Muscle layer of duodenum (tissue), 2 donors: ENCODE data around the gene ZCRB1.

Experiments
- H3K27ac ChIP-seq: one replicate; pipeline ENCODE4 v1.7.0; 2013; ENCODE audit warnings: mild to moderate bottlenecking, low read length
- H3K27me3 ChIP-seq: one replicate; pipeline ENCODE4 v1.7.0; 2013; ENCODE audit warnings: low read depth, mild to moderate bottlenecking, control low read depth, low read length
- H3K36me3 ChIP-seq, 2 donors: one replicate each; pipeline ENCODE4 v1.7.0; 2013; ENCODE audit warnings: low read length in 2 of 2, control low read depth in 1 of 2, mild to moderate bottlenecking in 1 of 2; ENCODE audit not compliant: insufficient read depth in 2 of 2, control insufficient read depth in 1 of 2
- H3K4me1 ChIP-seq, 2 donors: one replicate each; pipeline ENCODE4 v1.7.0; 2013; ENCODE audit warnings: low read length in 2 of 2, mild to moderate bottlenecking in 2 of 2, control low read depth in 1 of 2, moderate library complexity in 1 of 2; ENCODE audit not compliant: insufficient read depth in 2 of 2, control insufficient read depth in 1 of 2
- H3K4me3 ChIP-seq, 2 donors: one replicate each; pipeline ENCODE4 v1.7.0; 2013; ENCODE audit warnings: low read length in 2 of 2, low read depth in 1 of 2, mild to moderate bottlenecking in 1 of 2
- H3K9me3 ChIP-seq, 2 donors: one replicate each; pipeline ENCODE4 v1.7.0; 2013; ENCODE audit warnings: low read length in 2 of 2, control low read depth in 1 of 2, mild to moderate bottlenecking in 1 of 2; ENCODE audit not compliant: control insufficient read depth in 1 of 2
- donor health status: healthy.

Gene ZCRB1

DNA sequence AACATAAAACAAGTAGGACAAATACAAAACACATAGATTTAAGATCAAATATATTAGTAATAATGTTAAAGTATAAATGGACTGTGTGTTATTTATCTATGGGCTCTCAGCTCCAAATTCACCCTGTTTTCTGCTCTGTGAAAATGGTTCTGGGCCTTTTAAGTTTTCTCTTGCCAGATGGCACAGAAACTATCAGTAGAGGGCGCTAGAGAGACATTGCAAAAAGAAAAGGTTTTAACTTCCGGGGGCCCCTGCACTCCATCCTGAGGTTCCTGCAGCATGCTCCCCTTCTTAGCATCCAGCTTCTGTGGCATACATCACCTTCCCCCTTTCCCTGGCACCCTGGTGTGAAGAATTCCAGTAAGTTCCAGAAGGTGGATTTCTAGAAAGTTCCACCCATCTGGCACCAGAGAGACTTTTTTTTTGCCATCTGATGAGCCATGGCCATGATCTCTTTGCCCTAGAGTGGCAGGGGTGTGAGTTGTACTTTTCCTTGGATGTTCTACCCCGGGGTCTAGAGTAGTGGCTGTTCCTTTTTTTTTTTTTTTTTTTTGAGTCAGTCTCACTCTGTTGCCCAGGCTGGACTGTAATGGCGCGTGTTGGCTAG lies 29.3 kb downstream of the ZCRB1 start:
- H3K36me3 ChIP-seq, result no peaks in the 10 kb centered on the region
- no peaks in the 10 kb centered on the region for H3K9me3 ChIP-seq
- H3K4me1 ChIP-seq, result no peaks in the 10 kb centered on the region
- no peaks in the 10 kb centered on the region for H3K27me3 ChIP-seq
- H3K27ac ChIP-seq, result no peak overlapping the region
- no peak overlapping the region for H3K4me3 ChIP-seq

DNA sequence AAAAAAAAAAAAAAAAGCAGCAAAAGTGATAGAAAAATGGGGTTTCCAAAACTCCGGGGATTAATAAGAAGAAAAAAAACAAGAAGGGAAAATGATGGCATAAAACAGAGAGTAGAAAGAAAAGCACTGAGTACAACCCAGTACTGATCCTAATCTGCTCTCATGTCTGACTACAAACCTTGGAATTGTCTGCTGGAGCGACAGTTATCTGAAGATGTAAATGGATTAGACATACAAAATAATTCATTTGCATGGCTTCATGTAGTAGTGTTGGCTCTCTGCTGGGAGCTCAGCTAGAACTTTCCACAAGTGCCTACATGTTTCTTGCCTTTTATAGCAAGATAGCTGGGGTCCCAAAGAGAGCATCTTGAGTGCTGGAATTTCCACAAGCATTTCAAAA lies 34.2 kb downstream of the ZCRB1 start:
- H3K9me3 ChIP-seq, result no peaks in the 10 kb centered on the region
- no peak overlapping the region for H3K4me3 ChIP-seq
- no peaks in the 10 kb centered on the region for H3K4me1 ChIP-seq
- no peaks in the 10 kb centered on the region for H3K36me3 ChIP-seq
- H3K27me3 ChIP-seq, result no peaks in the 10 kb centered on the region
- no peak overlapping the region for H3K27ac ChIP-seq

DNA sequence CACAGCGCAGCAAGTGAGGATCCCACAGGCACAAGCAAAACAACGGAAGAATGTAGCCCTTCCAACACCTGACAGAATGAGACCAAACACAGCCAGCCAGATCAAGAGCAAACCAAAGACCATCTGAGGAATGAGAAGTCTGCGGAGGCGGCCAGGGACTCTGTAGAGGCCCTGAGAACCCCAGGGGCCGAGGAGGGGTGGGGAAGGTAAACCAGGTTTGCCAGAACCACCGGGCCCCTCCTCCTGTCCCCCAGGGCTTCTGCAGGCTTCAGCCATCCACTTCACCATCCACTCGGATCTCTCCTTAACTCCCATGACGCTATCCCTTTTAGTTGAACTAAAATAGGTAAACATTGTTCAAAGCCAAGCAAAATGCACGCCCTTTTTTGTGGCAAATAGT lies 37.4 kb downstream of the ZCRB1 start:
- Histone ChIP-seq H3K9me3 (no peaks in the 10 kb centered on the region), H3K4me3 (no peak overlapping the region), H3K27me3 (no peaks in the 10 kb centered on the region), H3K27ac (no peak overlapping the region), H3K4me1 (no peaks in the 10 kb centered on the region), H3K36me3 (no peaks in the 10 kb centered on the region)

DNA sequence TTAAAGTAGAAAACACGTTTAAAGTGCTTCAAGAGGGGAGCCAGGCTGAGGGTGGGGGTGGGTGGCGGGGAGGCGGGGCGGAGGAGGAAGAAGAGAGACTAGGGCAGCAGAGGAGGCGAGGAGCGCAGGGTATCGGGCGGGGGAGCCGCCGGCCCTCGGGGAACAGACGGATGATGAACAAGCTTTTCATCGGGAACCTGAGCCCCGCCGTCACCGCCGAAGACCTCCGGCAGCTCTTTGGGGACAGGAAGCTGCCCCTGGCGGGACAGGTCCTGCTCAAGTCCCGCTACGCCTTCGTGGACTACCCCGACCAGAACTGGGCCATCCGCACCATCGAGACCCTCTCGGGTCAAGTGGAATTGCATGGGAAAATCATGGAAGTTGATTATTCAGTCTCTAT lies 39.2 kb downstream of the ZCRB1 start:
- no peaks in the 10 kb centered on the region for H3K9me3 ChIP-seq
- no peak overlapping the region for H3K4me3 ChIP-seq
- no peaks in the 10 kb centered on the region for H3K36me3 ChIP-seq
- no peak overlapping the region for H3K27ac ChIP-seq
- H3K4me1 ChIP-seq, result no peaks in the 10 kb centered on the region
- H3K27me3 ChIP-seq, result no peaks in the 10 kb centered on the region

- H3K9me3 ChIP-seq, result no peaks in the 10 kb centered on the region
- no peak overlapping the region for H3K4me3 ChIP-seq
- no peaks in the 10 kb centered on the region for H3K4me1 ChIP-seq
- H3K27ac ChIP-seq, result no peak overlapping the region
- no peaks in the 10 kb centered on the region for H3K27me3 ChIP-seq
- H3K36me3 ChIP-seq, result no peaks in the 10 kb centered on the region
Observed at GRCh38 chr12:42285431-42285830, 40.5 kb downstream of the ZCRB1 start.

GRCh38 chr12:42284876-42285275 lies 41.0 kb downstream of the ZCRB1 start:
- no peak overlapping the region for H3K27ac ChIP-seq

GRCh38 chr12:42284157-42284556 lies 41.7 kb downstream of the ZCRB1 start:
- no peaks in the 10 kb centered on the region for H3K4me1 ChIP-seq
- no peak overlapping the region for H3K4me3 ChIP-seq
- no peak overlapping the region for H3K27ac ChIP-seq
- no peaks in the 10 kb centered on the region for H3K27me3 ChIP-seq
- no peaks in the 10 kb centered on the region for H3K9me3 ChIP-seq
- no peaks in the 10 kb centered on the region for H3K36me3 ChIP-seq

More at GRCh38 chr12:42284876-42285275, 41.0 kb downstream of the ZCRB1 start:
- no peaks in the 10 kb centered on the region for H3K27me3 ChIP-seq
- H3K4me3 ChIP-seq, result no peak overlapping the region
- H3K36me3 ChIP-seq, result no peaks in the 10 kb centered on the region
- H3K9me3 ChIP-seq, result no peaks in the 10 kb centered on the region
- H3K4me1 ChIP-seq, result no peaks in the 10 kb centered on the region

DNA sequence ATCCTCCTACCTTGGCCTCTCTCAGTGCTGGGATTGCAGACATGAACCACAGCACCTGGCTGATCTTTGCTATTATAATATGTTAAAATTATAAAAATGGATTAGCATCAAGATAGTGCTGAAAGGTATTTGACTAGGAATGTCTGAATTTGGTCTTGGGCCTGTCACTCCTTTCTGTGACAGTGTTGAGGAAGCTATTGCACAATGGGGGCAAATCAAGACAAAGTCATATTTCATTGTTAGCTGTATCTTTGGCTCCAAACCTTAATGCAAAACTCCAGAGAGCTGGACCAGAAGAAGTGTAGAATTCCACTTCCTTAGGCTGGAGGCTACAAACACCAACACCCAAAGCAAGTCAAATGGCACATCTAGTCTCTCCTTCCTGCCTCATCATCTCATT lies 42.2 kb downstream of the ZCRB1 start:
- H3K27ac ChIP-seq, result no peak overlapping the region
- H3K27me3 ChIP-seq, result no peaks in the 10 kb centered on the region
- no peak overlapping the region for H3K4me3 ChIP-seq

DNA sequence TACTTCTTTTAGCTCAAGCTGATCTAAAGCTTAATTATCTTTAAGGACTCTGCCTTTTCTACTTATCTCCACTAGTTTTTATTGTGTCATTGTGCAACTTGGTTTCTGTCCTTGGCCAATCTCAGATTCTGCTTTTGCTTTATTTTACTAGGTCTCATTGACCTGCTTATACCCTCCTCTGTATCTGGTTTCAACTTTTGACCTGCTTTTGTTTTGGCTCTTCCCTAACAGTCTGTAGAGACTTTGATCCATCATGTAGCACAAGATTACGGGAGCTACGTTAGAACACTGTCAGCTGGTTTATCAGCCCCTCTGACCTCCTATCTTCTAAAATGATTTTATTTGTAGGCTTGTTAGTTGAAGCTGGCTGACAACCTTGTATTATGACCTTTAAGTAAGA lies 43.6 kb downstream of the ZCRB1 start:
- Histone ChIP-seq H3K9me3 (no peaks in the 10 kb centered on the region), H3K4me3 (no peak overlapping the region), H3K27ac (no peak overlapping the region), H3K4me1 (no peaks in the 10 kb centered on the region), H3K36me3 (no peaks in the 10 kb centered on the region), H3K27me3 (no peaks in the 10 kb centered on the region)

More for the DNA sequence above, 42.2 kb downstream of the ZCRB1 start:
- Histone ChIP-seq H3K9me3 (no peaks in the 10 kb centered on the region), H3K4me1 (no peaks in the 10 kb centered on the region), H3K36me3 (no peaks in the 10 kb centered on the region)

GRCh38 chr12:42281844-42282243 lies 44.0 kb downstream of the ZCRB1 start:
- no peaks in the 10 kb centered on the region for H3K4me1 ChIP-seq
- H3K4me3 ChIP-seq, result no peak overlapping the region
- no peak overlapping the region for H3K27ac ChIP-seq
- no peaks in the 10 kb centered on the region for H3K9me3 ChIP-seq
- H3K36me3 ChIP-seq, result no peaks in the 10 kb centered on the region
- no peaks in the 10 kb centered on the region for H3K27me3 ChIP-seq

GRCh38 chr12:42281278-42281677 lies 44.6 kb downstream of the ZCRB1 start:
- H3K27ac ChIP-seq, result no peak overlapping the region
- no peaks in the 10 kb centered on the region for H3K9me3 ChIP-seq
- no peaks in the 10 kb centered on the region for H3K4me1 ChIP-seq
- no peaks in the 10 kb centered on the region for H3K36me3 ChIP-seq
- no peaks in the 10 kb centered on the region for H3K27me3 ChIP-seq
- no peak overlapping the region for H3K4me3 ChIP-seq

GRCh38 chr12:42278128-42278510 lies 47.8 kb downstream of the ZCRB1 start:
- H3K27me3 ChIP-seq, result no peaks in the 10 kb centered on the region
- no peak overlapping the region for H3K27ac ChIP-seq
- H3K4me3 ChIP-seq, result no peak overlapping the region

More at GRCh38 chr12:42278128-42278510, 47.8 kb downstream of the ZCRB1 start:
- Histone ChIP-seq H3K36me3 (no peaks in the 10 kb centered on the region), H3K4me1 (no peaks in the 10 kb centered on the region), H3K9me3 (no peaks in the 10 kb centered on the region)
